DOHH2 (cell line): ENCODE data around the gene LAMA5.

Experiments
- H3F3A ChIP-seq: fragments of 200-600 bp; sonication (generic), shearing (Covaris generic); 2 replicates; pipeline ENCODE4 v1.6.0; 2016; ENCODE audit warnings: antibody characterized with exemption, mild to moderate bottlenecking; ENCODE audit not compliant: control insufficient read depth, insufficient read depth
- H3K27ac ChIP-seq: fragments of 200-600 bp; sonication (generic); 2 replicates; pipeline ENCODE4 v1.5.1; 2014; ENCODE audit warnings: low read depth, mild to moderate bottlenecking, low read length, moderate library complexity
- H3K27me3 ChIP-seq: fragments of 200-600 bp; sonication (generic); 2 replicates; pipeline ENCODE4 v1.6.1; 2014; ENCODE audit warnings: mild to moderate bottlenecking, low read length, mixed read lengths; ENCODE audit not compliant: control insufficient read depth
- H3K36me3 ChIP-seq: fragments of 200-600 bp; sonication (generic); 2 replicates; pipeline ENCODE4 v1.6.1; 2014; ENCODE audit warnings: mild to moderate bottlenecking, low read length, moderate library complexity, mixed read lengths; ENCODE audit not compliant: control insufficient read depth
- H3K4me1 ChIP-seq: fragments of 200-600 bp; sonication (generic); 2 replicates; pipeline ENCODE4 v1.6.1; 2014; ENCODE audit warnings: mild to moderate bottlenecking, low read length, mixed read lengths; ENCODE audit not compliant: control insufficient read depth
- H3K4me2 ChIP-seq: fragments of 200-600 bp; sonication (generic); 2 replicates; pipeline ENCODE4 v1.6.0; 2014; ENCODE audit warnings: mild to moderate bottlenecking, low read length, moderate library complexity
- H3K4me3 ChIP-seq: fragments of 200-600 bp; sonication (generic); 2 replicates; pipeline ENCODE4 v1.5.1; 2014; ENCODE audit warnings: mild to moderate bottlenecking, low read length, mixed read lengths
- H3K79me2 ChIP-seq: fragments of 200-600 bp; sonication (generic); 2 replicates; pipeline ENCODE4 v1.6.1; 2014; ENCODE audit warnings: mild to moderate bottlenecking, low read length, mixed read lengths; ENCODE audit not compliant: control insufficient read depth
- H3K9me2 ChIP-seq: fragments of 200-600 bp; sonication (generic); replicated peaks from 2 replicates; pipeline ENCODE4 v1.6.1; 2014; ENCODE audit warnings: mild to moderate bottlenecking, low read length, mixed read lengths; ENCODE audit not compliant: control insufficient read depth
- H3K9me3 ChIP-seq: fragments of 200-600 bp; sonication (generic); 2 replicates; pipeline ENCODE4 v1.6.1; 2014; ENCODE audit warnings: antibody characterized with exemption, low read length, mixed read lengths; ENCODE audit not compliant: control insufficient read depth, insufficient read depth
- H4K20me1 ChIP-seq: fragments of 200-600 bp; sonication (generic); 2 replicates; pipeline ENCODE4 v1.6.0; 2014; ENCODE audit warnings: low read depth, mild to moderate bottlenecking, antibody characterized with exemption, low read length, moderate library complexity; ENCODE audit not compliant: control insufficient read depth, insufficient read depth
- CTCF ChIP-seq: fragments of 200-600 bp; sonication (generic); IDR thresholded peaks from one replicate; pipeline ENCODE4 v1.5.1; 2014; ENCODE audit warnings: antibody characterized with exemption, mild to moderate bottlenecking, low read depth, low read length; ENCODE audit not compliant: poor library complexity, severe bottlenecking
- EZH2phosphoT487 ChIP-seq: fragments of 200-600 bp; sonication (generic); IDR thresholded peaks from 2 replicates; pipeline ENCODE4 v1.6.1; 2017; ENCODE audit warnings: borderline replicate concordance, mild to moderate bottlenecking, antibody characterized with exemption, low read length, moderate library complexity, mixed read lengths

Gene LAMA5

GRCh38 chr20:62367136-62367632 is at the start of gene LAMA5:
Gene LAMA5, minus strand, starts transcription at chr20:62367312. Its CDS starts 67 bp downstream, at chr20:62367245.
- 0 out of 2 replicates have a peak within 1 kb of the TSS, but pooled peaks have one; percentile 22 for H3K27ac ChIP-seq
- peaks cover 38% of the 10 kb centered on the region for H3K4me1 ChIP-seq
- H3K36me3 ChIP-seq, result no peaks in the 10 kb centered on the region
- H3K27me3 ChIP-seq, result peaks cover 34% of the 10 kb centered on the region
- H3K4me2 ChIP-seq, result peak within 1 kb of the TSS; percentile 94
- H3F3A ChIP-seq, result peaks cover 9% of the 10 kb centered on the region; the same call in 1 of the 2 replicates
- no peak for TF ChIP-seq CTCF
- no peak for TF ChIP-seq EZH2phosphoT487
- peak within 1 kb of the TSS; percentile 84 for H3K4me3 ChIP-seq
- H3K9me2 ChIP-seq, result no peaks in the 10 kb centered on the region
- peaks cover 22% of the 10 kb centered on the region for H3K79me2 ChIP-seq
- no peaks in the 10 kb centered on the region for H3K9me3 ChIP-seq
- H4K20me1 ChIP-seq, result peaks cover 6% of the 10 kb centered on the region; the same call in 1 of the 2 replicates

GRCh38 chr20:62415354-62416111 is 48.4 kb upstream of the LAMA5 start:
- Histone ChIP-seq H3K27ac (no peak overlapping the region), H3K27me3 (no peaks in the 10 kb centered on the region), H3F3A (no peaks in the 10 kb centered on the region), H4K20me1 (no peaks in the 10 kb centered on the region), H3K4me1 (peaks cover 2% of the 10 kb centered on the region), H3K36me3 (no peaks in the 10 kb centered on the region), H3K9me2 (no peaks in the 10 kb centered on the region), H3K4me3 (no peak overlapping the region), H3K4me2 (no peak overlapping the region), H3K79me2 (no peaks in the 10 kb centered on the region), H3K9me3 (no peaks in the 10 kb centered on the region)
- TF ChIP-seq EZH2phosphoT487 (no peak), CTCF (no peak)

- peaks cover 14% of the 10 kb centered on the region for H3K4me1 ChIP-seq
- no peak overlapping the region for H3K4me3 ChIP-seq
- H3K4me2 ChIP-seq, result no peak overlapping the region
- no peaks in the 10 kb centered on the region for H3K9me2 ChIP-seq
- H4K20me1 ChIP-seq, result no peaks in the 10 kb centered on the region
- H3K27me3 ChIP-seq, result no peaks in the 10 kb centered on the region
- no peaks in the 10 kb centered on the region for H3K79me2 ChIP-seq
- H3K36me3 ChIP-seq, result no peaks in the 10 kb centered on the region
- H3K27ac ChIP-seq, result no peak overlapping the region
- TF ChIP-seq CTCF, result peak; percentile 24
- TF ChIP-seq EZH2phosphoT487, result no peak
- no peaks in the 10 kb centered on the region for H3K9me3 ChIP-seq
- H3F3A ChIP-seq, result no peaks in the 10 kb centered on the region
These were observed 46.9 kb upstream of the LAMA5 start for GRCh38 chr20:62413896-62414481.
